Measurements from ENCODE around the gene LMTK3.

LMTK3 gene

DNA sequence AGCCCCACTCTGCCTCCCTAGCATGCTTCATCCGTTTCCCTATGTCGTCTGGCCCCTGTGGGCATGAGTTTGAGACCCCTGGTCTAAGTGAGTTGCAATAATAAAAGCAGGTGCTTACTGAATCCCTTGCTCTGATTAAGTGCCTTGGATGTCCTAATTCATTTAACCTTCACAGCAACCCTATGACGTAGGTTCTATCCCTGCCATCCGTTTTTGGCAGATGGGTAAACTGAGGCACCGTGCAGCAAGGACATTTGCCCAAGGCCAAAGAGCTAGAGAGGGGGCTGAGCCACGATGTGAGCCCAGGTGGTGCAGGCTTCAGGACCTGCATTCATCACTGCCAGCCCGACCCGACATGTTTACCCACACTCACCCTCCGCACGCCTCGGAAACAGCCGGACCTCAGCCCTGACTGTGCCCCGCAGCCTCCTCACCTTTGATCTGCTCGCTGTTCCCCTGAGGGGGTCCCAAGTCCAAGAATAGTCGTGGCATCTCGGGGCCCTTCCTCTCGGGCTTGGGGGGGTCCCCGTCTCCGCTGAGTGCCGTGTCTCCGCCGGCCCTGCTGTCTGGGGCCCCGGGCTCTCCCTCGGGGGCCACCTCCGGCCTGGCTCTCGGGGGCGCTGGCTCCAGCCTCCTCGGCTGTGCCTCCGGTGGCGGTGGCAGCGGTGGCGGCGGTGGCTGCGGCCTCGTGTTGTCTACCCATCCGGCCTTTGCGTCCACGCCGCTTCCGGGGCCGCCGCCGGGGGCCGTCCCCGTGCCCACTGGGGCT lies 14.5 kb downstream of the LMTK3 start:
- Histone ChIP-seq H3K4me3 (no peak overlapping the region), H3K4me1 (peaks cover 0 to 42% (median 20%) of the 10 kb centered on the region in 4 donors), H3K36me3 (no peaks in the 10 kb centered on the region), H3K27ac (no peak overlapping the region), H3K27me3 (peaks cover 0 to 65% of the 10 kb centered on the region in 2 donors), H3K9me3 (no peaks in the 10 kb centered on the region)
- intact Hi-C loops (cut with DNase I; ENCODE audit: low total_unique reads): no loop called here
- TF ChIP-seq, protein P1, sequence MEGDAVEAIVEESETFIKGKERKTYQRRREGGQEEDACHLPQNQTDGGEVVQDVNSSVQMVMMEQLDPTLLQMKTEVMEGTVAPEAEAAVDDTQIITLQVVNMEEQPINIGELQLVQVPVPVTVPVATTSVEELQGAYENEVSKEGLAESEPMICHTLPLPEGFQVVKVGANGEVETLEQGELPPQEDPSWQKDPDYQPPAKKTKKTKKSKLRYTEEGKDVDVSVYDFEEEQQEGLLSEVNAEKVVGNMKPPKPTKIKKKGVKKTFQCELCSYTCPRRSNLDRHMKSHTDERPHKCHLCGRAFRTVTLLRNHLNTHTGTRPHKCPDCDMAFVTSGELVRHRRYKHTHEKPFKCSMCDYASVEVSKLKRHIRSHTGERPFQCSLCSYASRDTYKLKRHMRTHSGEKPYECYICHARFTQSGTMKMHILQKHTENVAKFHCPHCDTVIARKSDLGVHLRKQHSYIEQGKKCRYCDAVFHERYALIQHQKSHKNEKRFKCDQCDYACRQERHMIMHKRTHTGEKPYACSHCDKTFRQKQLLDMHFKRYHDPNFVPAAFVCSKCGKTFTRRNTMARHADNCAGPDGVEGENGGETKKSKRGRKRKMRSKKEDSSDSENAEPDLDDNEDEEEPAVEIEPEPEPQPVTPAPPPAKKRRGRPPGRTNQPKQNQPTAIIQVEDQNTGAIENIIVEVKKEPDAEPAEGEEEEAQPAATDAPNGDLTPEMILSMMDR (IDR thresholded peaks at IDR 0.05): no peak
- no peak for DNase-seq

DNA sequence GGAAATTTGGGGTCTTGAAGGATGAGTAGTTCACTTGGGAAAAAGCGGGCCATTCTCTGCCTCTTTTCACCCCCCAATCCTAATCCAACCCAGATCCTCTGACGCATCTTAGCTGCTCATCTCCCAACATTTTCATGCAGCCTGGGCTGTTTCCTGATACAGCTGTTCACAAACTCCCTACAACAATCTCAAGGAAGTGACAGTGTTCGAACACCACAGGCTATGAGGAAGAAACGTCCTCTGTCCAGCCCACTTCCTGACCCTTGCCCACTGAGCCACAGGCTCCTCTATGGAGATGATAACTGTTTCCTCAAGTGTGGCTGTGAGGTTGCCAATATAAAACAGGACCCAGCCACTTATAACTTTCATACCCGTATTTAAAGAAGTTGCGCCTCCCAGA lies 16.2 kb downstream of the LMTK3 start:
- intact Hi-C loops (cut with DNase I; ENCODE audit: low total_unique reads): no loop called here
- Histone ChIP-seq H3K4me1 (peaks cover 0 to 47% (median 27%) of the 10 kb centered on the region in 4 donors), H3K36me3 (no peaks in the 10 kb centered on the region), H3K27ac (no peak overlapping the region), H3K9me3 (no peaks in the 10 kb centered on the region), H3K4me3 (no peak overlapping the region), H3K27me3 (peaks cover 0 to 65% of the 10 kb centered on the region in 2 donors)
- DNase-seq: no peak
- TF ChIP-seq, protein P1 (IDR thresholded peaks at IDR 0.05): no peak

DNA sequence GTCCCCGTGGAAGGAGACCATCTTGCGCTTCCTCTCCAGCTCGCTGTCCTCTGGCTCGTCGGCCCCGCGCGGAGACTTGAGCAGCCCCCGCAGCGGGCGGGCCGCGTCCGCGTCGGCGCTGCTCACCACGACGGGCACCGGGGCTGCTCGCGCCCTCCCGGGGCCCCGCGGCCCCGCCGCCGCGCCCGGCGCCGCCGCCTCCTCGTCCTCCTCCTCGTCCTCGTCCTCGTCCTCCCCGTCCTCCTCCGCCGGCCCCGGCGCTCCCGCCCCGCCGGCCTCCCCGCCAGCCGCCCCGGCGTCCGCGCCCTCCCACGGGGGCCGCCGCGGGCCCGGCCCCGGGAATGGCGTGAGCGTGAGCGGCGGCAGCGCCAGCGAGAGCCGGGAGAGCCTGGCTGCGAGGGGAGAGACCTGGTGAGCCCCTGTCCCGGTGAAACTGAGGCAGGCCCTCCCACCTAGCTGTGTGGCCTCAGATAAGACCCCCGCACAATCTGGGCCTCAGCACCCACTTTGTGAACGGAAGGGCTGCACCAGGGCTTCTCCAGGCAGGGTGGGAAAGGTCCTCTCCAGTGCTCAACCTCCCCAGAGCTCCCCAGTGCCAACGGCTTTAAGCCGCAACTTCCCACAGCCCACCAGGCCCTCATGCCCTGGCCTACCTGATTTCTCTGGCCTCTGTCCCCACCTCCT lies 17.8 kb downstream of the LMTK3 start:
- H3K4me1 ChIP-seq: peaks cover 0 to 56% (median 25%) of the 10 kb centered on the region in 4 donors
- H3K36me3 ChIP-seq: no peaks in the 10 kb centered on the region
- peak overlapping the region; percentile 25 to 56 for H3K27ac ChIP-seq
- H3K4me3 ChIP-seq: peak overlapping the region; percentile 46 to 56
- no peak for DNase-seq
- TF ChIP-seq, protein P1 (IDR thresholded peaks at IDR 0.05): no peak
- H3K27me3 ChIP-seq: peaks cover 0 to 50% of the 10 kb centered on the region in 2 donors
- intact Hi-C loops (cut with DNase I; ENCODE audit: low total_unique reads): loop anchor here (5.0 kb wide), 1 partner anchor 88 kb away; no protein-coding TSS in a partner anchor
- H3K9me3 ChIP-seq: no peaks in the 10 kb centered on the region

DNA sequence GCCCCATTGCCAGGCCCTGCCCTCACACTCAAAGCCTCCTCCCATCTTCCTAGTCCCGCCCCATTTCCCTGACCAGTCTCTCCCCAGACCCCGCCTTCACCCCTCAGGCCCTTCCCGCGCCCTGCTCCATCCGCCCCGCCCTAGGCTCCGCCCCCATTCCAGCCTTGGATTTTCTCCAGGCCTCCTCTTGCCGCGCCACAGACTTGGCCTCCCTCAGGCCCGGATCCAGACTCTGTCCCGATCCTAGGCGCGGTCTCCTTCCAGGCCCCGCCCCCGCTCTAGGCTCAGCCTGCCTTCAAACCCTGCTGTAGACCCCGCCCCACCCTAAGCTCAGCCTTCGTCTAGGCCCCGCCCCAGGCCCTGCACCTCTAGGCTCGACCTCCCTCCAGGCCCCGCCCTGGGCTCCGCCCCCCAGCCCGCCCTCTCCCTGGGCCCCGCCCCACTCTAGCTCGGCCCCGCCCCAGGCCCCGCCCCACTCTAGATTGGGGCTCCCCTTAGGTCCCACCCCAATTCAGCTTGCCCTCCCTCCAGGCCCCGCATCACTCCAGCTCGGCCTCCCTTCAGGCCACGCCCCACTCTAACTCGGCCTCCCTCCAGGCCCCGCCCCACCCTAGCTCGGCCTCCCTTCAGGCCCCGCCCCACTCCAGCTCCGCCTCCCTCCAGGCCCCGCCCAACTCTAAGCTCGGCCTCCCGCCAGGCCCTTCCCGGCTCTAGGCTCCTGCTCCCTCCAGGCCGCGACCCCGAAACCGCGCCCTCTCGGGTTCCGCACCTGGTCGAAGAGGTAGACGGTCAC lies 18.5 kb downstream of the LMTK3 start:
- Histone ChIP-seq H3K36me3 (no peaks in the 10 kb centered on the region), H3K27me3 (peaks cover 0 to 43% of the 10 kb centered on the region in 2 donors), H3K9me3 (no peaks in the 10 kb centered on the region), H3K4me3 (peak overlapping the region; percentile 46 to 56), H3K4me1 (peaks cover 0 to 55% (median 25%) of the 10 kb centered on the region in 4 donors), H3K27ac (peak overlapping the region; percentile 25 to 56)
- intact Hi-C loops (cut with DNase I; ENCODE audit: low total_unique reads): loop anchor here (5.0 kb wide), 1 partner anchor 89 kb away; no protein-coding TSS in a partner anchor
- peak; percentile 96 to 97 for DNase-seq
- TF ChIP-seq, protein P1 (IDR thresholded peaks at IDR 0.05): no peak

DNA sequence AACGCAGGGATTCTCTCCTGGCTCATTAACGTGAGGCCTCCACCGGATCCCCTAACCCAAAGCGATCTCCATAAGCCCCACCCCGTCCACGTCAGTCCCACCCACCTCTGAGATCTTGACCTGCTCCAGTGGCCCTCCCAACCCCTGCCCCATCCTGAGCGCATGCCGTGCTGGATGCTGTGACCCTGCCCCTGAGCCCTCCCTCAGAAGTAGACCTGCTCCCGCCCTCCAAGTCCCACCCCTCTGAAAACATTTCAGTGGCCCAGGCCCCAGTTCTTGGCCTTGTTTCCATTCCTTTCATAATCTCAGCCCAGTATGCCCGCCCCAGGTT lies 19.9 kb downstream of the LMTK3 start:
- peaks cover 0 to 64% (median 27%) of the 10 kb centered on the region in 4 donors for H3K4me1 ChIP-seq
- H3K9me3 ChIP-seq: no peaks in the 10 kb centered on the region
- H3K36me3 ChIP-seq: no peaks in the 10 kb centered on the region
- no peak for DNase-seq
- no peak overlapping the region for H3K4me3 ChIP-seq
- H3K27ac ChIP-seq: no peak overlapping the region
- TF ChIP-seq, protein P1 (IDR thresholded peaks at IDR 0.05): no peak
- intact Hi-C loops (cut with DNase I; ENCODE audit: low total_unique reads): loop anchor here (5.0 kb wide), 1 partner anchor 91 kb away; no protein-coding TSS in a partner anchor
- peaks cover 0 to 29% of the 10 kb centered on the region in 2 donors for H3K27me3 ChIP-seq

Data from tibial artery (tissue), 4 donors.